Measurements from ENCODE around the gene MRPS34.

The MRPS34 gene

GRCh38 chr16:1774448-1774780 lies 1.5 kb upstream of the MRPS34 start:
- H3K4me1 Mint-ChIP-seq (ENCODE audit: low read depth in 2 of 2): peaks cover 16 to 19% of the 10 kb centered on the region in 2 donors
- DNase-seq (no peak), ATAC-seq (replicated peaks) (no peak)
- H3K4me3 Mint-ChIP-seq: peak overlapping the region; percentile 31 to 95
- no peaks in the 10 kb centered on the region for H3K27me3 Mint-ChIP-seq
- no peak overlapping the region for H3K27ac Mint-ChIP-seq
- H3K9me3 Mint-ChIP-seq: no peaks in the 10 kb centered on the region
- H3K36me3 Mint-ChIP-seq (ENCODE audit: insufficient read depth): peaks cover 54% of the 10 kb centered on the region

GRCh38 chr16:1773703-1774447 lies 941 bp upstream of the MRPS34 start:
- Mint-ChIP-seq H3K36me3 (ENCODE audit: insufficient read depth) (peaks cover 53% of the 10 kb centered on the region), H3K9me3 (no peaks in the 10 kb centered on the region), H3K4me3 (peak overlapping the region; percentile 95 to 97), H3K27me3 (no peaks in the 10 kb centered on the region), H3K4me1 (ENCODE audit: low read depth in 2 of 2) (peaks cover 16% of the 10 kb centered on the region in 2 donors), H3K27ac (peak overlapping the region in 1 of 2 donors; percentile 53)
- ATAC-seq (replicated peaks) (no peak), DNase-seq (no peak)

- H3K4me3 Mint-ChIP-seq: peak within 1 kb of the TSS; percentile 95 to 97
- ATAC-seq (replicated peaks): peak; percentile 23
- peak within 1 kb of the TSS; percentile 82 to 94 for H3K27ac Mint-ChIP-seq
- peaks cover 16% of the 10 kb centered on the region in 2 donors for H3K4me1 Mint-ChIP-seq (ENCODE audit: low read depth in 2 of 2)
- no peaks in the 10 kb centered on the region for H3K9me3 Mint-ChIP-seq
- H3K36me3 Mint-ChIP-seq (ENCODE audit: insufficient read depth): peaks cover 58% of the 10 kb centered on the region
- H3K27me3 Mint-ChIP-seq: no peaks in the 10 kb centered on the region
- peak; percentile 32 to 41 (median 33) for DNase-seq
These were observed 499 bp downstream of the MRPS34 start, which contains the start of gene EME2 for GRCh38 chr16:1772362-1772907. Gene EME2, plus strand, starts transcription at chr16:1772810. Its CDS starts 418 bp downstream, at chr16:1773228.

GRCh38 chr16:1771864-1772361 lies 1.0 kb downstream of the MRPS34 start:
- Mint-ChIP-seq H3K4me1 (ENCODE audit: low read depth in 2 of 2) (peaks cover 16% of the 10 kb centered on the region in 2 donors), H3K36me3 (ENCODE audit: insufficient read depth) (peaks cover 60% of the 10 kb centered on the region), H3K4me3 (peak overlapping the region; percentile 95 to 97), H3K27ac (peak overlapping the region; percentile 82 to 94), H3K27me3 (no peaks in the 10 kb centered on the region), H3K9me3 (no peaks in the 10 kb centered on the region)
- DNase-seq (peak in 1 of 3 experiments; percentile 29), ATAC-seq (replicated peaks) (no peak)

- peak; percentile 57 for ATAC-seq (replicated peaks)
- peak within 1 kb of the TSS; percentile 95 to 97 for H3K4me3 Mint-ChIP-seq
- peaks cover 55% of the 10 kb centered on the region for H3K36me3 Mint-ChIP-seq (ENCODE audit: insufficient read depth)
- H3K4me1 Mint-ChIP-seq (ENCODE audit: low read depth in 2 of 2): peaks cover 16% of the 10 kb centered on the region in 2 donors
- H3K27me3 Mint-ChIP-seq: no peaks in the 10 kb centered on the region
- no peaks in the 10 kb centered on the region for H3K9me3 Mint-ChIP-seq
- peak within 1 kb of the TSS; percentile 90 to 94 for H3K27ac Mint-ChIP-seq
- peak; percentile 66 to 73 (median 72) for DNase-seq
These were observed 1.6 kb downstream of the MRPS34 start, which contains the start of gene NME3 for GRCh38 chr16:1771188-1771863. Gene NME3, minus strand, starts transcription at chr16:1771543. Its CDS starts 9 bp downstream, at chr16:1771534.

- DNase-seq: peak; percentile 37 to 53 (median 50)
- Mint-ChIP-seq H3K27me3 (no peaks in the 10 kb centered on the region), H3K4me3 (peak overlapping the region; percentile 95 to 97), H3K27ac (peak overlapping the region; percentile 67 to 90), H3K4me1 (ENCODE audit: low read depth in 2 of 2) (peaks cover 16% of the 10 kb centered on the region in 2 donors), H3K9me3 (no peaks in the 10 kb centered on the region), H3K36me3 (ENCODE audit: insufficient read depth) (peaks cover 55% of the 10 kb centered on the region)
- peak; percentile 36 for ATAC-seq (replicated peaks)
These were observed 2.4 kb downstream of the MRPS34 start for GRCh38 chr16:1770328-1771187.

GRCh38 chr16:1769402-1770300 lies 3.3 kb downstream of the MRPS34 start:
- Mint-ChIP-seq H3K27ac (peak overlapping the region; percentile 67 to 90), H3K36me3 (ENCODE audit: insufficient read depth) (peaks cover 54% of the 10 kb centered on the region), H3K4me3 (peak overlapping the region; percentile 95 to 97), H3K4me1 (ENCODE audit: low read depth in 2 of 2) (peaks cover 16% of the 10 kb centered on the region in 2 donors), H3K27me3 (no peaks in the 10 kb centered on the region), H3K9me3 (no peaks in the 10 kb centered on the region)
- DNase-seq (no peak), ATAC-seq (replicated peaks) (no peak)

- peak overlapping the region in 1 of 2 donors; percentile 33 for H3K4me3 Mint-ChIP-seq
- H3K36me3 Mint-ChIP-seq (ENCODE audit: insufficient read depth): peaks cover 52% of the 10 kb centered on the region
- H3K4me1 Mint-ChIP-seq (ENCODE audit: low read depth in 2 of 2): peaks cover 14 to 16% of the 10 kb centered on the region in 2 donors
- peak overlapping the region in 1 of 2 donors; percentile 90 for H3K27ac Mint-ChIP-seq
- ATAC-seq (replicated peaks): no peak
- DNase-seq: no peak
- H3K9me3 Mint-ChIP-seq: no peaks in the 10 kb centered on the region
- no peaks in the 10 kb centered on the region for H3K27me3 Mint-ChIP-seq
These were observed 4.0 kb downstream of the MRPS34 start for GRCh38 chr16:1768767-1769401.

- Mint-ChIP-seq H3K36me3 (ENCODE audit: insufficient read depth) (peaks cover 50% of the 10 kb centered on the region), H3K27me3 (no peaks in the 10 kb centered on the region), H3K27ac (peak overlapping the region in 1 of 2 donors; percentile 66), H3K4me3 (no peak overlapping the region), H3K9me3 (no peaks in the 10 kb centered on the region), H3K4me1 (ENCODE audit: low read depth in 2 of 2) (peaks cover 12 to 16% of the 10 kb centered on the region in 2 donors)
- no peak for DNase-seq
- no peak for ATAC-seq (replicated peaks)
These were observed 4.7 kb downstream of the MRPS34 start for GRCh38 chr16:1768061-1768766.

- Mint-ChIP-seq H3K4me3 (no peak overlapping the region), H3K36me3 (ENCODE audit: insufficient read depth) (peaks cover 45% of the 10 kb centered on the region), H3K4me1 (ENCODE audit: low read depth in 2 of 2) (peaks cover 11 to 14% of the 10 kb centered on the region in 2 donors), H3K27me3 (no peaks in the 10 kb centered on the region), H3K27ac (peak overlapping the region in 1 of 2 donors; percentile 76), H3K9me3 (no peaks in the 10 kb centered on the region)
- ATAC-seq (replicated peaks) (no peak), DNase-seq (no peak)
These were observed 5.6 kb downstream of the MRPS34 start for GRCh38 chr16:1767116-1767994.

Data from effector memory CD8-positive, alpha-beta T cell (primary cell).